ENCODE measurements around the gene ZSCAN26. TPM values are rescaled to one million over a fixed set of nuclear protein-coding genes. Genes with fewer than 3 reads are reported as not detected.
A peak's percentile ranks its signal among the peaks of the same experiment; 100 is the strongest.

ZSCAN26 gene
- total RNA-seq, 2 experiments from 2014 or later, result 9.9 to 10.2 TPM

DNA sequence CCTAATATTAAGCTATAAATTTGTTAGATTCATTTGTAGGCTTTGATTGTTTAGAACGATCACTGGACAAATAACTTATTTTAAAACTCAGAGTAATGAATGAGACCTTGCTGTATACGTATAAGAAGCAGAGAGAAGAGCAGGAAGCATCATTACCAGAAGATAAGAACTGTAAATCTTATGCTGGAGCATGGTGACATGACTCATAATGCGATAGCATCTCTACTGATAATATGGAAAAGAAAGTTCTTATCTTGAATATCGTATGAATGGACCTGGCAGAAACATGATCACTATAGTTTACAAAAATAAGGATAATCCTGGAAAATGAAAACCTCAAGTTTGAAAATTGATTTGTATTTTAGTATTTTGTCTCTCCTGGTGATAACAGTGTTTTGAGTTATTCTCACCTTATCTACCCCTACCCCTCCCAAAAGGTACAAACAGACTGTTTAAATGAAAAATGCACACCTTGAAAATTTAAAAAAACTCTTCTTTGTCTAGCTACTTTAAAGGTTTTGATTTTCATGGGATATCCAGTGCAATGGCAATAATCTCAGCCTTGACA is 2.0 kb upstream of the ZSCAN26 start:
- DNase-seq, result no peak
- Mint-ChIP-seq H3K27ac (no peak overlapping the region), H3K4me3 (no peak overlapping the region), H3K9me3 (no peaks in the 10 kb centered on the region), H3K27me3 (peaks cover 16% of the 10 kb centered on the region), H3K36me3 (ENCODE audit: low read depth) (no peaks in the 10 kb centered on the region), H3K4me1 (peaks cover 21% of the 10 kb centered on the region)
- CTCF ChIA-PET, result no interaction called here
- POLR2A ChIA-PET, result interaction anchor here (0.9 kb wide), 1 partner anchor 13 kb away, joined by 3 read pairs; the partner anchor contains the start of gene ZKSCAN4

DNA sequence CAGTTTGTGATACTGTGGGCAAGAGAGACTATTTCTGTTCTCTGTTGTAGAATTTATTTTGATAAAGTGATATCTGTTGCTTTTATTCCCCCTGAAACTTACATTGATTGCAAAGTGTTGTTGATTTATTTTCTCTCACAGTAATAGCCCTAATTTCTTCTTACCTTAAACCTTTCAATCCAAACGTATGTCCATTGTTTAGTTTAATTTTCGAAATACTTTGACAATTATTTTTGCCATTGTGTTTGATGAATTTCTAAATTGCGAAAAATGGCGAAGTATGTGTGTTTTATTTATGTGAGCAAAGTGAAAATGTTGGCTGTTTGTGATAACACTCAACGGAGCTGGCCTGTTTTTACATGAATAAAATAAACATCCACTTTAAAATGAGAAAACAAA is 381 bp upstream of the ZSCAN26 start:
- no peak overlapping the region for H3K27ac Mint-ChIP-seq
- CTCF ChIA-PET, result interaction anchor here (0.7 to 2.5 kb wide), 12 partner anchors 9 to 1695 kb away, joined by 3 to 13 read pairs (median 4); partner anchors contain the start of genes ZKSCAN4 and ZKSCAN8
- H3K9me3 Mint-ChIP-seq, result no peaks in the 10 kb centered on the region
- no peak overlapping the region for H3K4me3 Mint-ChIP-seq
- H3K36me3 Mint-ChIP-seq (ENCODE audit: low read depth), result peaks cover 4% of the 10 kb centered on the region
- H3K4me1 Mint-ChIP-seq, result peaks cover 23% of the 10 kb centered on the region
- DNase-seq, result no peak
- POLR2A ChIA-PET, result interaction anchor here (0.8 to 2.9 kb wide), 13 partner anchors 11 to 399 kb away, joined by 3 to 32 read pairs (median 8); partner anchors contain the start of genes ZKSCAN3, ZKSCAN4, ZKSCAN8 and ZSCAN16
- H3K27me3 Mint-ChIP-seq, result peaks cover 7% of the 10 kb centered on the region

DNA sequence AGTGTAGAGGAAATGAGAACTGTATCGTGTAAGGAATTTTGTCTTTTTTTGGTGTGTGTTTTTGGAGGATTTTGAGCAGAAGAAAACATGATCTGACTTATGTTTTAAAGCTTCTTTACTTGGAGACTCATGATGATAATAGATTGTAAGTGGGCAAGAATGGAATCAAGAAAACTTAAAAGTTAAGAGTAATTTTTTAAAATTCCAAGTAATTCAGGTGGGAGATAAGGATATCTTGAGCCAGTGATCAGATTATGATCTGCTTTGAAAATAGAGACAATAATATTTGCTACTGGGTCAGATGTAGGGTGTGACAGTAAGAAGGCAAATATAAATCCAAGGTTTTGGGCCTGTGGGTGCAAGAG is 734 bp downstream of the ZSCAN26 start:
- Mint-ChIP-seq H3K27me3 (peaks cover 7% of the 10 kb centered on the region), H3K4me3 (no peak overlapping the region), H3K9me3 (no peaks in the 10 kb centered on the region), H3K4me1 (peaks cover 23% of the 10 kb centered on the region), H3K36me3 (ENCODE audit: low read depth) (peaks cover 11% of the 10 kb centered on the region), H3K27ac (no peak overlapping the region)
- DNase-seq, result no peak
- ChIA-PET POLR2A (interaction anchor here (1.1 to 2.9 kb wide), 13 partner anchors 11 to 429 kb away, joined by 3 to 32 read pairs (median 8); partner anchors contain the start of genes ZKSCAN3, ZKSCAN4, ZKSCAN8 and ZSCAN16), CTCF (interaction anchor here (0.6 to 2.5 kb wide), 13 partner anchors 12 to 471 kb away, joined by 3 to 13 read pairs (median 4); partner anchors contain the start of genes ZKSCAN4, ZKSCAN8, ZSCAN12 and ZSCAN16)

DNA sequence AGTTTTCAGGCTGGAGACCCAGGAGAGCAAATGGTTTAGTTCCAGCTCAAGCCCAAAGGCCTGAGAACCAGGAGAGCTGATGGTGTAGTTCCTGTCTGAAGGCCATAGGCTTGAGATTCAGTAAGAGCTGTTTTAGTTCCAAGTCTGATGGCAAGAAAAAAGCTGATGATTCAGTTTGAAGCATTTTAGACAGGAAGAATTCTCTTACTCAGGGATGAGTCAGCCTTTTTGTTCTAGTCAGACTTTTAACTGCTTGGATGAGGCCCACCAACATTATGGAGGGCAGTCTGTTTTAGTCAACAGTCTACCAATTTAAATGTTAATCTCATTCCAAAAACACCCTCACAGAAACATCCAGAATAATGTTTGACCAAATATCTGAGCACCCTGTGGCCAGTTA is 2.5 kb downstream of the ZSCAN26 start:
- no peak for DNase-seq
- CTCF ChIA-PET, result no interaction called here
- Mint-ChIP-seq H3K27me3 (no peaks in the 10 kb centered on the region), H3K36me3 (ENCODE audit: low read depth) (peaks cover 20% of the 10 kb centered on the region), H3K9me3 (no peaks in the 10 kb centered on the region), H3K4me3 (no peak overlapping the region), H3K4me1 (peaks cover 21% of the 10 kb centered on the region), H3K27ac (no peak overlapping the region)
- POLR2A ChIA-PET, result no interaction called here

DNA sequence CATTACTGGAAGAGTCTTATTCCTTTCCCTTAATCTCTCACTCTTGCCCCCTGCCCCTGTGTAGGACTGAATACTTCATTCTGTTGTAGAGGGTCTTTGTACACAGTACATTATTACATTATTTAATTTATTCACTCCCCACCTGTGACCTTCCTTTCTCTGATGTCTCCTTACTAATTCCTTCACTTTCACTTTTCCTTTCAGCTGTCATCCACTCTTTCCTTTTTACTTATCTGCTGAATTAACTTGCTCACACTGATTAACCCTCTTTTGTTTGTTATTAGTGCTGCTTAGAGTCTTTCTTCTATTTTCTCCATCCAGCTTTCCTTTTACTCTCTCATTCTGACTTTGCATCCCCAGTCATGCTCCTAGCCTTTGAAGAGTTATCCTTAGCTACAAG is 7.9 kb downstream of the ZSCAN26 start:
- ChIA-PET POLR2A (no interaction called here), CTCF (interaction anchor here (2.6 kb wide), 1 partner anchor 81 kb away, joined by 6 read pairs; no protein-coding TSS in a partner anchor)
- Mint-ChIP-seq H3K4me1 (peaks cover 11% of the 10 kb centered on the region), H3K4me3 (no peak overlapping the region), H3K27me3 (peaks cover under 1% of the 10 kb centered on the region), H3K9me3 (no peaks in the 10 kb centered on the region), H3K36me3 (ENCODE audit: low read depth) (peaks cover 47% of the 10 kb centered on the region), H3K27ac (no peak overlapping the region)
- no peak for DNase-seq

DNA sequence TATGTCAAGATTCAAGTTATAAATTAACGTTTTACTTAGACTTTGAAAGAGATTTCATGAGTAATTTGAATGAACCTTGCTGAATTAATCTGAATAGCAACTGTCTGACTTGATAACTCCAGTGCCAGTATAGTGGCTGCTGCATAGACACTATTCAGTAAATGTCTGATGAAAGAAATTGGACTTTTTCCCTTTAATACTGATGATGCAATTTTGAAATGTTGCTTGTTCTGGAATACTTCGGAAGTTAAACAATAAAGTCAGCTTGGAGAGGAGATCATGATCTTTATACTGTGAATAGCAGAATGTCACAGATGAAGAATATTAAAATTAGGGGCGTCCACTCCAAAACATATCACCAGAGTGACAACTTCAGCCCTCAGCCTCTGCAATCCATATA is 10.8 kb downstream of the ZSCAN26 start:
- Mint-ChIP-seq H3K27ac (no peak overlapping the region), H3K36me3 (ENCODE audit: low read depth) (peaks cover 35% of the 10 kb centered on the region), H3K4me1 (peaks cover 21% of the 10 kb centered on the region), H3K9me3 (no peaks in the 10 kb centered on the region), H3K4me3 (no peak overlapping the region), H3K27me3 (peaks cover 5% of the 10 kb centered on the region)
- POLR2A ChIA-PET, result interaction anchor here (2.5 kb wide), 1 partner anchor 11 kb away, joined by 6 read pairs; the partner anchor contains the start of gene ZSCAN26
- CTCF ChIA-PET, result interaction anchor here (1.1 kb wide), 1 partner anchor 78 kb away, joined by 3 read pairs; no protein-coding TSS in a partner anchor
- DNase-seq, result no peak

DNA sequence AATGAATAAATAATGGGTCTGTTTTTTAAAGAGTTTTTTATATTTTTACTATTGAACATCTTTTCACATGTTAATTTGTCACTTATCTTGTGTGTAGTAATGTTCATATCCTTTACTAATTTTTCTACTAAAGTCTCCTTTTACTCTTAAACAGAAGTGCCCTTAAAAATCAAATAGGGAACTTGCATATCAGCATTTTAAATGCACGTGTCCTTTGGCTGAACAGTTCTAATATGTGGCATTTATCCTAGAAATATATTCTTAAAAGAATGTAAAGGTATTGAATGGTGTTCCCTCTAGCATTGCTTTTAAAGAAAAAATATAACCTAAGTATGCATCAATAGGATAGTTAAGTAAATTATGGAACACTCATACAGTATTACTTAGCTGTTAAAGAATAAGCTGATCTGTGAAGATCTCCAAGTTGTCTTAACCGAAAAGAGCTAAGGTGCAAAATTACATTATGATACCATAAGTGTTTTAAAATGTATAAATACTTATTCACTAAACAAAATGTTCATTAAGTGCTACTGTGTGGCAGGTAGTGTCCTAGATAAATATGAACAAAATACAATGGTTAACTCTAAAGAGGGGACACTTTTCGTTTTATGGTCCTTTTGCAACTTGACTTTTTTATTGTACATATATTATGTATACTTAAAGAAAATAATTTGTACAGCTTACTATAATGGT is 13.8 kb downstream of the ZSCAN26 start:
- H3K4me1 Mint-ChIP-seq, result peaks cover 13% of the 10 kb centered on the region
- no peak overlapping the region for H3K27ac Mint-ChIP-seq
- peak overlapping the region; percentile 72 for H3K4me3 Mint-ChIP-seq
- H3K27me3 Mint-ChIP-seq, result peaks cover 5% of the 10 kb centered on the region
- ChIA-PET POLR2A (interaction anchor here (0.9 to 1.0 kb wide), 2 partner anchors 29 to 75 kb away, joined by 3 to 5 read pairs; partner anchors contain the start of gene ZKSCAN4), CTCF (interaction anchor here (1.4 to 1.6 kb wide), 2 partner anchors 29 to 75 kb away, joined by 5 to 6 read pairs; partner anchors contain the start of gene ZKSCAN4)
- H3K36me3 Mint-ChIP-seq (ENCODE audit: low read depth), result peaks cover 25% of the 10 kb centered on the region
- no peak for DNase-seq
- no peaks in the 10 kb centered on the region for H3K9me3 Mint-ChIP-seq

DNA sequence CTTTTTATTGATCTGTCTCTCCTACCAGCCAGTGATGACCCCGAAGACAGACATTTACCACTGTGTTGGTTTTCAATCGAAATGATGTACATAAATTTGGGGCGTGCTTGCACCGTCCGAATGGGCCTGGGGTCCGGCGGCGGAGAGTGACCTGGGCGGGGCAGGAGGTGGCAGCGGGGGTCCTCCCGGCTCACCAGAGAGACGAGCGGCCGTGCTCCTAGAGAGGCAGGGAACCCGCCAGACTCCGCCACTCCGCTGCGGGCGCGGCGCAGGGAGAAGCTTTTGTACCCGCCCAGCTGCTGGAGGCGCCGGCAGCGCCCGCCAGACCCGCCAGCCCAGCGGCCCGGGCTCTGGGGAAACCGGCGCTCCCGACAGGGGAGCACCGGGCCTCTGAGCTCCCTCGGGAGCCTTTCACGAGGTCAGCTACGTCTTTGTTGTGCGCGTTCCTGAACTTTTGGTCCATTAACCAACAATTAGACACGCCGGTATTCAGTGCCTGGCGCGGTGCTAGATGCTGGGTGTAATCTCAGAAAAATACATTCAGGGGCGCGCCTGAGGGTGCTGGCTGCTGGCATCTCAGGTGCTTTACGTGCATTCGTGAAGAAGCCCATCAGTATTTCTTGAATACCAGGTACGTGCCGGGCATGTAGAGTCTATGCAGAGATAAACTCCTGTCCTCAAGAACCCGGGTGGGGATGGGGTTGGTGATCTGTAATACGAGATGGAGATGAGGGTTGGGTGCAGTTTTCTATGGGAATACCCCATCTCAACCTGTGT is 14.5 kb downstream of the ZSCAN26 start, which contains the start of gene PGBD1:
Gene PGBD1 (plus strand): TSS at position 285 of the 777 bp plus-strand sequence. CDS start 2,242 bp downstream, outside the sequence.
- H3K36me3 Mint-ChIP-seq (ENCODE audit: low read depth), result peaks cover 18% of the 10 kb centered on the region
- H3K27ac Mint-ChIP-seq, result no peak within 1 kb of the TSS
- peaks cover 13% of the 10 kb centered on the region for H3K4me1 Mint-ChIP-seq
- H3K27me3 Mint-ChIP-seq, result peaks cover 5% of the 10 kb centered on the region
- H3K9me3 Mint-ChIP-seq, result no peaks in the 10 kb centered on the region
- ChIA-PET CTCF (interaction anchor here (1.4 to 1.6 kb wide), 2 partner anchors 29 to 74 kb away, joined by 5 to 6 read pairs; partner anchors contain the start of gene ZKSCAN4), POLR2A (interaction anchor here (0.9 to 1.0 kb wide), 2 partner anchors 29 to 75 kb away, joined by 3 to 5 read pairs; partner anchors contain the start of gene ZKSCAN4)
- peak; percentile 49 for DNase-seq
- H3K4me3 Mint-ChIP-seq, result peak within 1 kb of the TSS; percentile 72

DNA sequence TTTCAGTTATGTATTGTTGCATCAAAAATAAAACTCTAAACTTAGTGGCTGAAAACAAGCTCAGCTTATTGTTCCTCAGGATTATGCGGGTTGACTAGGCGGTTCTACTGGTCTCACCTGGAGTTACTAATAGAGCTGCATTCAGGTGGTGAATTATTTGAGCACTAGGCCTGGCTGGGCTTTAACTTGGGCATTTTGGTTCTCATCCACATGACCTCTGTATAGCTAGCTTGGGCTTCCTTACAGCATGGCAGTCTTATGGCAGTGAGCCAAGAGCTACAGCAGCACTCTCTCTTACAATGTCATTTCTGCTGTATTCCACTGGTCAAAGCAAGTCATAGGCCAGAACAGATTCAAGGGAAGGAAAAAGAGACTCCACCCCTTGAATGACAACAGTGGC is 16.0 kb downstream of the ZSCAN26 start:
- POLR2A ChIA-PET, result no interaction called here

DNA sequence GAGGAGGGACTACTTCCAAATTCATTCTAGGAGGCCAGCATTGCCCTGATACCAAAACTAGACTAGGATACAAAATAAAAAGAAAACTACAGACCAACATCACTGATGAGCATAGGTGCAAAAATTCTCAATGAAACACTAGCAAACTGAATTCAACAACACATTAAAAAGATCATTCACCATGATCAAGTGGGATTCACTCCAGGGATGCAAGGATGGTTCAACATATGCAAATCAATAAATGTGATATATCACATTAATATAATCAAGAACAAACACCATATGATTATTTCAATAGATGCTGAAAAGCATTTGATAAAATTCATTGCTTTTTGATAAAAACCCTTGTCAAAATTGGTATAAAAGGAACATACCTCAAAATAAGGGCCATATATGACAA is 24.6 kb downstream of the ZSCAN26 start:
- Mint-ChIP-seq H3K36me3 (ENCODE audit: low read depth) (no peaks in the 10 kb centered on the region), H3K9me3 (no peaks in the 10 kb centered on the region), H3K27me3 (no peaks in the 10 kb centered on the region), H3K27ac (no peak overlapping the region), H3K4me3 (no peak overlapping the region), H3K4me1 (no peaks in the 10 kb centered on the region)
- ChIA-PET POLR2A (no interaction called here), CTCF (no interaction called here)
- DNase-seq, result no peak

More for the DNA sequence above, 16.0 kb downstream of the ZSCAN26 start:
- peaks cover 13% of the 10 kb centered on the region for H3K4me1 Mint-ChIP-seq
- H3K4me3 Mint-ChIP-seq, result no peak overlapping the region
- H3K36me3 Mint-ChIP-seq (ENCODE audit: low read depth), result peaks cover 11% of the 10 kb centered on the region
- H3K9me3 Mint-ChIP-seq, result no peaks in the 10 kb centered on the region
- no peak overlapping the region for H3K27ac Mint-ChIP-seq
- peaks cover 5% of the 10 kb centered on the region for H3K27me3 Mint-ChIP-seq
- DNase-seq, result no peak
- CTCF ChIA-PET, result interaction anchor here (1.0 to 1.5 kb wide), 2 partner anchors 16 to 73 kb away, joined by 4 read pairs; partner anchors contain the start of gene ZSCAN26

DNA sequence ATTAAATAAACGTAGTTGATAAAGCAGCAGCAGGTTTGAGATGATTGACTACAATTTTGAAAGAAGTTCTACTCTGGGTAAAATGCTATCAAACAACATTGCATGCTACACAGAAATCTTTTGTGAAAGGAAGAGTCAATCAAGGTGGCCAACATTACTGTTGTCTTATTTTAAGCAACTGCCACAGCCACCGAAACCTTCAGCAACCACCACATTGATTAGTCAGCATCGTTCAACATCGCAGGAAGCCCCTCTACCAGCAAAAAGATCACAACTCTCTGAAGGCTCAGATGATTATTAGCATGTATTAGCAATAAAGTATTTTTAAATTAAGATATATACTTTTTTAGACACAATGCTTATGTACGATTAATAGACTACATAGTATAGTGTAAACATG is 28.4 kb downstream of the ZSCAN26 start:
- Mint-ChIP-seq H3K27ac (no peak overlapping the region), H3K36me3 (ENCODE audit: low read depth) (no peaks in the 10 kb centered on the region), H3K4me1 (no peaks in the 10 kb centered on the region), H3K4me3 (no peak overlapping the region), H3K27me3 (no peaks in the 10 kb centered on the region), H3K9me3 (no peaks in the 10 kb centered on the region)
- POLR2A ChIA-PET, result no interaction called here
- no peak for DNase-seq
- CTCF ChIA-PET, result no interaction called here

DNA sequence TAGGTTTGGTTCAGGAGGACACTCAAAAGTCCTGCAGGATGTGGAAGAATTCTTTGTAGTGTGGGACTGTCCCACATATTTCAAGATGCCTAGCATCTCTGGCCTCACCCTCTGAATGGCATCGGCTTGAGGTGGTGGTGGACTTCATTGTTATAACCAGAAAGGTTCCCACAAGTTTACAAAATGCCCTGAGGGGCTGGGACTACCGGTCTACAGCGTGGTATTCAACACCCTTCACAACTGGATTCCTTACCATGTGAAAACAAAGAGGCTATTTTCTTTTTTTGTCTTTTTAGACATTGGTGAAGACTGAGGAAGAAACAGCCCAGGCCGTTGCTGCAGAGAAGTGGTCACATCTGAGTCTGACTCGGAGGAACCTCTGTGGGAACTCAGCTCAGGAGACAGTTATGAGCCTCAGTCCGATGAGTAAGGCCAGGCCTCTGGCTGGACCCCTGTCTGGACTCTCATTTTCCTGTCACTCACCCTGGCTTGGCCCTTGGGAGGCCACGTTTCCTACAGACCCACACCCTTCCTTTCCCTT is 29.6 kb downstream of the ZSCAN26 start:
- DNase-seq, result no peak
- no peaks in the 10 kb centered on the region for H3K9me3 Mint-ChIP-seq
- POLR2A ChIA-PET, result no interaction called here
- no peaks in the 10 kb centered on the region for H3K4me1 Mint-ChIP-seq
- no peaks in the 10 kb centered on the region for H3K36me3 Mint-ChIP-seq (ENCODE audit: low read depth)
- no peak overlapping the region for H3K27ac Mint-ChIP-seq
- H3K4me3 Mint-ChIP-seq, result no peak overlapping the region
- no peaks in the 10 kb centered on the region for H3K27me3 Mint-ChIP-seq
- CTCF ChIA-PET, result no interaction called here

All from activated CD4-positive, alpha-beta memory T cell treated with anti-CD3 and anti-CD28 coated beads, Interleukin-2, amount 10 ng/mL, durations not matched to agents 7 days and 5 days (primary cell).